H1 (cell line): ENCODE measurements around the gene UFM1. TPM values are rescaled to one million over a fixed set of nuclear protein-coding genes. Genes with fewer than 3 reads are reported as not detected.

Source experiments
- CHD2 ChIP-seq: IDR thresholded peaks from 2 replicates; pipeline ENCODE4 v1.6.1; 2012; ENCODE audit warnings: low read length, improper control_type of control experiment
- KDM4A ChIP-seq: IDR thresholded peaks from one replicate; pipeline ENCODE4 v1.7.1; 2012; ENCODE audit warnings: low read depth, mild to moderate bottlenecking, moderate library complexity, low read length, inconsistent platforms; ENCODE audit not compliant: severe bottlenecking
- SP1 ChIP-seq: IDR thresholded peaks from 2 replicates; pipeline ENCODE4 v1.6.1; 2011; ENCODE audit warnings: low read depth, low read length
- polyA plus RNA-seq, 7 experiments: library from polyadenylated mRNA; depleted of rRNA in 3 of 7; stranded (reverse) in 5 of 7; unstranded in 2 of 7; fragments of >200 nt in 5 of 7; fragments of 200-250 nt in 2 of 7; gene quantifications; 1 replicate in 5 of 7; 2 replicates in 1 of 7; 4 replicates in 1 of 7; pipeline versions ENCODE4 v1.2.1 to v1.2.3, GENCODE V29; 2011 to 2013; ENCODE audit warnings: missing spikeins in 2 of 7, mixed read lengths in 2 of 7
- total RNA-seq: library from RNA; stranded (reverse); fragmentation: NEBNext Ultra II Directional; extraction: Animal tissue kit (Norgen Biotek cat#: 25700); gene quantifications from 2 replicates; pipeline ENCODE4 v1.2.1, GENCODE V29; 2021
- TF ChIP-seq, protein P1 (sequence below): fragments of 300-600 bp; sonication (generic); IDR thresholded peaks from 2 replicates; pipeline ENCODE4 v1.7.1; 2012; ENCODE audit warnings: low read length, moderate library complexity, mild to moderate bottlenecking, inconsistent platforms; ENCODE audit not compliant: insufficient replicate concordance
- TF ChIP-seq, protein P2 (sequence below): IDR thresholded peaks from 2 replicates; pipeline ENCODE4 v1.6.1; 2012; ENCODE audit warnings: inconsistent platforms

Gene UFM1
- total and polyA plus RNA-seq, 2 of the 8 experiments (the other 6 are each of a cell fraction or from before 2014, with no cell fraction given): 16.0 to 34.3 TPM

- TF ChIP-seq, protein P1, sequence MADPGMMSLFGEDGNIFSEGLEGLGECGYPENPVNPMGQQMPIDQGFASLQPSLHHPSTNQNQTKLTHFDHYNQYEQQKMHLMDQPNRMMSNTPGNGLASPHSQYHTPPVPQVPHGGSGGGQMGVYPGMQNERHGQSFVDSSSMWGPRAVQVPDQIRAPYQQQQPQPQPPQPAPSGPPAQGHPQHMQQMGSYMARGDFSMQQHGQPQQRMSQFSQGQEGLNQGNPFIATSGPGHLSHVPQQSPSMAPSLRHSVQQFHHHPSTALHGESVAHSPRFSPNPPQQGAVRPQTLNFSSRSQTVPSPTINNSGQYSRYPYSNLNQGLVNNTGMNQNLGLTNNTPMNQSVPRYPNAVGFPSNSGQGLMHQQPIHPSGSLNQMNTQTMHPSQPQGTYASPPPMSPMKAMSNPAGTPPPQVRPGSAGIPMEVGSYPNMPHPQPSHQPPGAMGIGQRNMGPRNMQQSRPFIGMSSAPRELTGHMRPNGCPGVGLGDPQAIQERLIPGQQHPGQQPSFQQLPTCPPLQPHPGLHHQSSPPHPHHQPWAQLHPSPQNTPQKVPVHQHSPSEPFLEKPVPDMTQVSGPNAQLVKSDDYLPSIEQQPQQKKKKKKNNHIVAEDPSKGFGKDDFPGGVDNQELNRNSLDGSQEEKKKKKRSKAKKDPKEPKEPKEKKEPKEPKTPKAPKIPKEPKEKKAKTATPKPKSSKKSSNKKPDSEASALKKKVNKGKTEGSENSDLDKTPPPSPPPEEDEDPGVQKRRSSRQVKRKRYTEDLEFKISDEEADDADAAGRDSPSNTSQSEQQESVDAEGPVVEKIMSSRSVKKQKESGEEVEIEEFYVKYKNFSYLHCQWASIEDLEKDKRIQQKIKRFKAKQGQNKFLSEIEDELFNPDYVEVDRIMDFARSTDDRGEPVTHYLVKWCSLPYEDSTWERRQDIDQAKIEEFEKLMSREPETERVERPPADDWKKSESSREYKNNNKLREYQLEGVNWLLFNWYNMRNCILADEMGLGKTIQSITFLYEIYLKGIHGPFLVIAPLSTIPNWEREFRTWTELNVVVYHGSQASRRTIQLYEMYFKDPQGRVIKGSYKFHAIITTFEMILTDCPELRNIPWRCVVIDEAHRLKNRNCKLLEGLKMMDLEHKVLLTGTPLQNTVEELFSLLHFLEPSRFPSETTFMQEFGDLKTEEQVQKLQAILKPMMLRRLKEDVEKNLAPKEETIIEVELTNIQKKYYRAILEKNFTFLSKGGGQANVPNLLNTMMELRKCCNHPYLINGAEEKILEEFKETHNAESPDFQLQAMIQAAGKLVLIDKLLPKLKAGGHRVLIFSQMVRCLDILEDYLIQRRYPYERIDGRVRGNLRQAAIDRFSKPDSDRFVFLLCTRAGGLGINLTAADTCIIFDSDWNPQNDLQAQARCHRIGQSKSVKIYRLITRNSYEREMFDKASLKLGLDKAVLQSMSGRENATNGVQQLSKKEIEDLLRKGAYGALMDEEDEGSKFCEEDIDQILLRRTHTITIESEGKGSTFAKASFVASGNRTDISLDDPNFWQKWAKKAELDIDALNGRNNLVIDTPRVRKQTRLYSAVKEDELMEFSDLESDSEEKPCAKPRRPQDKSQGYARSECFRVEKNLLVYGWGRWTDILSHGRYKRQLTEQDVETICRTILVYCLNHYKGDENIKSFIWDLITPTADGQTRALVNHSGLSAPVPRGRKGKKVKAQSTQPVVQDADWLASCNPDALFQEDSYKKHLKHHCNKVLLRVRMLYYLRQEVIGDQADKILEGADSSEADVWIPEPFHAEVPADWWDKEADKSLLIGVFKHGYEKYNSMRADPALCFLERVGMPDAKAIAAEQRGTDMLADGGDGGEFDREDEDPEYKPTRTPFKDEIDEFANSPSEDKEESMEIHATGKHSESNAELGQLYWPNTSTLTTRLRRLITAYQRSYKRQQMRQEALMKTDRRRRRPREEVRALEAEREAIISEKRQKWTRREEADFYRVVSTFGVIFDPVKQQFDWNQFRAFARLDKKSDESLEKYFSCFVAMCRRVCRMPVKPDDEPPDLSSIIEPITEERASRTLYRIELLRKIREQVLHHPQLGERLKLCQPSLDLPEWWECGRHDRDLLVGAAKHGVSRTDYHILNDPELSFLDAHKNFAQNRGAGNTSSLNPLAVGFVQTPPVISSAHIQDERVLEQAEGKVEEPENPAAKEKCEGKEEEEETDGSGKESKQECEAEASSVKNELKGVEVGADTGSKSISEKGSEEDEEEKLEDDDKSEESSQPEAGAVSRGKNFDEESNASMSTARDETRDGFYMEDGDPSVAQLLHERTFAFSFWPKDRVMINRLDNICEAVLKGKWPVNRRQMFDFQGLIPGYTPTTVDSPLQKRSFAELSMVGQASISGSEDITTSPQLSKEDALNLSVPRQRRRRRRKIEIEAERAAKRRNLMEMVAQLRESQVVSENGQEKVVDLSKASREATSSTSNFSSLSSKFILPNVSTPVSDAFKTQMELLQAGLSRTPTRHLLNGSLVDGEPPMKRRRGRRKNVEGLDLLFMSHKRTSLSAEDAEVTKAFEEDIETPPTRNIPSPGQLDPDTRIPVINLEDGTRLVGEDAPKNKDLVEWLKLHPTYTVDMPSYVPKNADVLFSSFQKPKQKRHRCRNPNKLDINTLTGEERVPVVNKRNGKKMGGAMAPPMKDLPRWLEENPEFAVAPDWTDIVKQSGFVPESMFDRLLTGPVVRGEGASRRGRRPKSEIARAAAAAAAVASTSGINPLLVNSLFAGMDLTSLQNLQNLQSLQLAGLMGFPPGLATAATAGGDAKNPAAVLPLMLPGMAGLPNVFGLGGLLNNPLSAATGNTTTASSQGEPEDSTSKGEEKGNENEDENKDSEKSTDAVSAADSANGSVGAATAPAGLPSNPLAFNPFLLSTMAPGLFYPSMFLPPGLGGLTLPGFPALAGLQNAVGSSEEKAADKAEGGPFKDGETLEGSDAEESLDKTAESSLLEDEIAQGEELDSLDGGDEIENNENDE: no peak
- TF ChIP-seq KDM4A: no peak
- TF ChIP-seq, protein P2, sequence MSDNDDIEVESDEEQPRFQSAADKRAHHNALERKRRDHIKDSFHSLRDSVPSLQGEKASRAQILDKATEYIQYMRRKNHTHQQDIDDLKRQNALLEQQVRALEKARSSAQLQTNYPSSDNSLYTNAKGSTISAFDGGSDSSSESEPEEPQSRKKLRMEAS: no peak
- TF ChIP-seq CHD2: no peak
- TF ChIP-seq SP1: no peak
Observed at GRCh38 chr13:38405216-38405615, 55.6 kb downstream of the UFM1 start (continued).
